WERI-Rb-1 (cell line): ENCODE results near the gene CCDC120.

Source experiments
- DNase-seq: peaks from one replicate; pipeline ENCODE4 v3.0.0-alpha.2; 2020
- H3K27ac ChIP-seq: fragments of 250-450 bp; sonication (Bioruptor Pico); 2 replicates; pipeline ENCODE4 v1.5.1; 2020; ENCODE audit warnings: mild to moderate bottlenecking, moderate library complexity
- H3K27me3 ChIP-seq: fragments of 250-450 bp; sonication (Bioruptor Pico); 2 replicates; pipeline ENCODE4 v1.5.1; 2021; ENCODE audit warnings: mild to moderate bottlenecking, low read depth, moderate library complexity; ENCODE audit not compliant: insufficient read depth, severe bottlenecking
- H3K36me3 ChIP-seq: fragments of 250-450 bp; sonication (Bioruptor Pico); 2 replicates; pipeline ENCODE4 v1.5.1; 2020; ENCODE audit warnings: mild to moderate bottlenecking, moderate library complexity
- H3K4me3 ChIP-seq: 2 replicates; pipeline ENCODE4 v1.5.1; 2011; ENCODE audit warnings: low read depth, mild to moderate bottlenecking, control low read depth, low read length
- H3K9me3 ChIP-seq: fragments of 250-450 bp; sonication (Bioruptor Pico); 2 replicates; pipeline ENCODE4 v1.5.1; 2021; ENCODE audit warnings: mild to moderate bottlenecking, moderate library complexity; ENCODE audit not compliant: severe bottlenecking
- TF ChIP-seq, protein P1 (sequence below): IDR thresholded peaks from 2 replicates; pipeline ENCODE4 v1.5.1; 2011; ENCODE audit warnings: low read depth, mild to moderate bottlenecking, control low read depth, inconsistent platforms, low read length

Gene CCDC120

DNA sequence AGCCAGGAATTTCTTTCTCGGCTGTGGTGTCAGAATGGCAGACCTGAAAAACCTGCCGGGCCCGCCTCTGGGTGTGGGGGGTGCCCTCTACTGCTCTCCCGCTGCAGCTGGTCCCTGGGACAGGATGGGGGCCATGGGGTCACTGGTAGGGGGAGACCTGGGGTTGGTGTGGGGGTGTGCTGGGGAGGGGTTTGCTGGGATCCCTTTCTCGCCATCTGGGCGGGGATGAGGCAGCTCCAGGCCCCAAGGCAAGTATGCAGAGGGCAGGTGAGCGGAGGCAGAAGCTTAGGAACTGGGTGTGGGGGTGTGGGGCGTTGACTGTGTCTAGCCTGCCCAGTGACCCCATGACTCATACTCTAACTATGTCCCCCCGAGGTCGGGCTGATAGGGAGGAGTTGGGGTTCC is 884 bp downstream of the CCDC120 start:
- Histone ChIP-seq H3K27me3 (peaks cover 3% of the 10 kb centered on the region), H3K4me3 (no peak overlapping the region), H3K36me3 (no peaks in the 10 kb centered on the region), H3K9me3 (no peaks in the 10 kb centered on the region), H3K27ac (no peak overlapping the region)
- DNase-seq: no peak
- TF ChIP-seq, protein P1, sequence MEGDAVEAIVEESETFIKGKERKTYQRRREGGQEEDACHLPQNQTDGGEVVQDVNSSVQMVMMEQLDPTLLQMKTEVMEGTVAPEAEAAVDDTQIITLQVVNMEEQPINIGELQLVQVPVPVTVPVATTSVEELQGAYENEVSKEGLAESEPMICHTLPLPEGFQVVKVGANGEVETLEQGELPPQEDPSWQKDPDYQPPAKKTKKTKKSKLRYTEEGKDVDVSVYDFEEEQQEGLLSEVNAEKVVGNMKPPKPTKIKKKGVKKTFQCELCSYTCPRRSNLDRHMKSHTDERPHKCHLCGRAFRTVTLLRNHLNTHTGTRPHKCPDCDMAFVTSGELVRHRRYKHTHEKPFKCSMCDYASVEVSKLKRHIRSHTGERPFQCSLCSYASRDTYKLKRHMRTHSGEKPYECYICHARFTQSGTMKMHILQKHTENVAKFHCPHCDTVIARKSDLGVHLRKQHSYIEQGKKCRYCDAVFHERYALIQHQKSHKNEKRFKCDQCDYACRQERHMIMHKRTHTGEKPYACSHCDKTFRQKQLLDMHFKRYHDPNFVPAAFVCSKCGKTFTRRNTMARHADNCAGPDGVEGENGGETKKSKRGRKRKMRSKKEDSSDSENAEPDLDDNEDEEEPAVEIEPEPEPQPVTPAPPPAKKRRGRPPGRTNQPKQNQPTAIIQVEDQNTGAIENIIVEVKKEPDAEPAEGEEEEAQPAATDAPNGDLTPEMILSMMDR: no peak

DNA sequence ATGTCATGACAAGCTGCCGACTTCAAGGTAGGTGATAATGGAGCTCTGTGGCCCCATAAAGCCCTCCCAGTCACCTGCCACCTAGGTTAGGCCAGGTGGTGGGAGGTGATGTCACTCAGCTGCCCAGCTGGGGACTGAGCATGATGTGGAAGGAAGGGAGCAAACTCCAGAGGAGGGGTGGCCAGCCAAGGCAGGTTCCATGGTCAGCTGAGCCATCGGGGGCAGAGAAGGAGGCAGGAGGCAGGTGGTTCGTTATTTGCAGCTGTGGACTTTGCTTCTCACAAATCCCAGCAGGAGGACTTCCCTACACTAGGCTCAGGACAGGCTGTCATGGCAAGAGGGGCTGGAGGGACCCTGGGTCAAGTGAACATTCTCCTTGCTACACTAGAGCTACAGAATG is 2.1 kb downstream of the CCDC120 start:
- Histone ChIP-seq H3K27me3 (no peaks in the 10 kb centered on the region), H3K27ac (no peak overlapping the region), H3K4me3 (no peak overlapping the region), H3K9me3 (no peaks in the 10 kb centered on the region), H3K36me3 (no peaks in the 10 kb centered on the region)
- TF ChIP-seq, protein P1: no peak
- no peak for DNase-seq

DNA sequence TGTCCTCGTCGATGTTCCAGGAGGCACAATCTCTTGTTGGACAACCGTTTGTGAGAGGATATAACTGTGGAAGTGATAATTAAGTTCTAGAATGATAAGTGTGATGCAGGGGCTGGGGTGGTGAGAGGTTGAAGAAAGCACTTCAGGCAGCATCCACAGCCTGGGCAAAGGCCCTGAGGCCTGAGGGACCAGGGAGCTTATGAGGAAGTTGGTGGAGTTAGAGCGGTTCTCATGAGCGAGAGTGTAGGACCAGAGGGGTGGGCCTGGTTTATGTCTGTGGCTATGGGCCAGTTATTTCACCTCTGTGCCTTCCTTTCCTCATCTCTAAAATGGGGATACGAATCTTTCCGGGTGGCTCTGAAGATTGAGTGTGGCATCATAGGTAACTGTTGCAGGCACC is 2.7 kb downstream of the CCDC120 start:
- H3K27ac ChIP-seq: no peak overlapping the region
- no peak for DNase-seq
- H3K36me3 ChIP-seq: no peaks in the 10 kb centered on the region
- no peaks in the 10 kb centered on the region for H3K9me3 ChIP-seq
- H3K27me3 ChIP-seq: no peaks in the 10 kb centered on the region
- TF ChIP-seq, protein P1: no peak
- H3K4me3 ChIP-seq: no peak overlapping the region

DNA sequence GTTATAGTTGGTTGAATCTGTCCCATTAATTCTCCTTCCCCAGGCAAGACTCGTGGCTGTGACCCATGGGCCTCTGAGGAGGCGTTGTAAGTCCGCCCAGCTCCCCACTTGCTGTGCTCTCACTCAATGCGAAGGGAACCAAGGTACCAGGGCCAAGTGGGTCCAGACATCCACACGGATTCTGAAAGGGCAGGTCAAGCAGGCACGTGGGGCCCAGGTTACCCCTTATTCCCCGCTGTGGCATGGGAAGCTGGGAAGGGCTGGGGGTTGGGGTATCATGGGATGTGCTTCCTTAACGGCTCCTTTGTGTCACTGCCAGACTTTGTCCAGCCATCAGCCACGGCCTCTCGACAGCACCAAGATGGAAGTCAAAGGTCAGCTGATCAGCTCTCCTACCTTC is 3.1 kb downstream of the CCDC120 start:
- H3K4me3 ChIP-seq: no peak overlapping the region
- H3K27ac ChIP-seq: no peak overlapping the region
- no peaks in the 10 kb centered on the region for H3K36me3 ChIP-seq
- H3K27me3 ChIP-seq: no peaks in the 10 kb centered on the region
- no peak for DNase-seq
- H3K9me3 ChIP-seq: no peaks in the 10 kb centered on the region
- TF ChIP-seq, protein P1: no peak

DNA sequence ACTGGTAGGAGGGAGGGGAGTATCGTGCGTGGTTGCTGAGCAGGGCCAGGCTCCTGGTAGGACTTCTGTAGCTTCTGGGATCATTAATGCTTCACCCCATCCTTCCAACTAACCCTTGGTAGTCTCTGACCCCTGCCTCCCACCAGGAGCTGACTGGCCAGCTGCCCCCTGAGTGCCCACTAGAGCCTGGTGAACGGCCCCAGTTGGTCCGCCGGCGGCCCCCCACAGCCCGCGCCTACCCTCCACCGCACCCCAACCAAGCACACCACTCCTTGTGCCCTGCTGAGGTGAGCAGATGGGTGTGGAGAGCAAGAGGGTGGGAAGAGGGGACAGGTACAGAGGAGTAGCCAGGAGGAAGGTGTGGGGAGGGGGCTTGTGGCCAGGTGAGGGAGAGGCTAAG is 4.9 kb downstream of the CCDC120 start:
- TF ChIP-seq, protein P1: no peak
- H3K27me3 ChIP-seq: no peaks in the 10 kb centered on the region
- H3K36me3 ChIP-seq: no peaks in the 10 kb centered on the region
- DNase-seq: no peak
- H3K9me3 ChIP-seq: no peaks in the 10 kb centered on the region
- H3K27ac ChIP-seq: no peak overlapping the region
- no peak overlapping the region for H3K4me3 ChIP-seq

DNA sequence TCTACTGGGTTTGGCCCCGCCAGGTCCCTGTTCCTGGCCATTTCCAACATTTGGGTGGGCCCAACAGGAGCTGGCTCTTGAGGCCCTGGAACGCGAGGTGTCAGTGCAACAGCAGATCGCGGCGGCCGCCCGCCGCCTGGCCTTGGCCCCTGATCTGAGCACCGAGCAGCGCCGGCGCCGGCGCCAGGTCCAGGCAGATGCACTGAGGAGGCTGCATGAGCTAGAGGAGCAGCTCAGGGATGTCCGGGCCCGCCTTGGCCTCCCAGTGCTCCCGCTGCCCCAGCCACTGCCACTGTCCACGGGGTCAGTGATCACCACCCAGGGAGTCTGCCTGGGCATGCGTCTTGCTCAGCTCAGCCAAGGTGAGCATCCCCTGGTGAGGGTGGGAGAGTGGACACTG is 5.5 kb downstream of the CCDC120 start:
- no peaks in the 10 kb centered on the region for H3K36me3 ChIP-seq
- DNase-seq: no peak
- no peak overlapping the region for H3K27ac ChIP-seq
- no peaks in the 10 kb centered on the region for H3K9me3 ChIP-seq
- H3K27me3 ChIP-seq: no peaks in the 10 kb centered on the region
- no peak overlapping the region for H3K4me3 ChIP-seq
- TF ChIP-seq, protein P1: no peak
